ENCODE data around the gene TTYH3.

GRCh38 chr7:2689343-2689847 is 57.6 kb downstream of the TTYH3 start:
- no peak for TF ChIP-seq MED1 (CRISPR knock-in tag; IDR thresholded peaks at IDR 0.05)
- no peak for TF ChIP-seq IRF2 (CRISPR knock-in tag; IDR thresholded peaks at IDR 0.05)
- TF ChIP-seq ZNF710 (CRISPR knock-in tag; IDR thresholded peaks at IDR 0.05; ENCODE audit: borderline replicate concordance), result no peak
- no peak for TF ChIP-seq HNRNPK (IDR thresholded peaks at IDR 0.05; ENCODE audit: low read depth, low read length, poor library complexity, severe bottlenecking)
- no peak for TF ChIP-seq SIN3B (IDR thresholded peaks at IDR 0.05; ENCODE audit: low read length)

Measured in HepG2 (cell line).